Measurements from ENCODE around the gene RABGGTB.
"Not testable (repeated sequence)": the region's sequence is repeated elsewhere in the genome, so short reads cannot be mapped to it uniquely, and the experiment has no call there.

Gene RABGGTB

GRCh38 chr1:75785983-75786853 is at the start of gene RABGGTB:
RABGGTB (plus strand) TSS chr1:75786256; CDS start chr1:75786272, 16 bp downstream.
- DNase-seq (ENCODE audit: low read depth in 2 of 2, low spot score in 1 of 2): peak; percentile 78 to 87

- DNase-seq (ENCODE audit: low read depth in 2 of 2, low spot score in 1 of 2): no peak
Measured at GRCh38 chr1:75742047-75742625, 43.9 kb upstream of the RABGGTB start.

- DNase-seq (ENCODE audit: low read depth in 2 of 2, low spot score in 1 of 2): no peak
Measured at GRCh38 chr1:75745276-75745675, 40.8 kb upstream of the RABGGTB start.

- DNase-seq (ENCODE audit: low read depth in 2 of 2, low spot score in 1 of 2): not testable (repeated sequence)
Measured at GRCh38 chr1:75757210-75757609, 28.8 kb upstream of the RABGGTB start.

- DNase-seq (ENCODE audit: low read depth in 2 of 2, low spot score in 1 of 2): not testable (repeated sequence)
Measured at GRCh38 chr1:75758543-75758942, 27.5 kb upstream of the RABGGTB start.

- DNase-seq (ENCODE audit: low read depth in 2 of 2, low spot score in 1 of 2): no peak
Measured at GRCh38 chr1:75764057-75764655, 21.9 kb upstream of the RABGGTB start.

GRCh38 chr1:75765697-75766355 is 20.2 kb upstream of the RABGGTB start:
- DNase-seq (ENCODE audit: low read depth in 2 of 2, low spot score in 1 of 2): no peak

GRCh38 chr1:75768016-75768415 is 18.0 kb upstream of the RABGGTB start:
- no peak for DNase-seq (ENCODE audit: low read depth in 2 of 2, low spot score in 1 of 2)

- no peak for DNase-seq (ENCODE audit: low read depth in 2 of 2, low spot score in 1 of 2)
Measured at GRCh38 chr1:75770761-75771160, 15.3 kb upstream of the RABGGTB start.

GRCh38 chr1:75771978-75772377 is 14.1 kb upstream of the RABGGTB start:
- DNase-seq (ENCODE audit: low read depth in 2 of 2, low spot score in 1 of 2): no peak

GRCh38 chr1:75777812-75778211 is 8.2 kb upstream of the RABGGTB start:
- DNase-seq (ENCODE audit: low read depth in 2 of 2, low spot score in 1 of 2): not testable (repeated sequence)

GRCh38 chr1:75778694-75779093 is 7.4 kb upstream of the RABGGTB start:
- not testable (repeated sequence) for DNase-seq (ENCODE audit: low read depth in 2 of 2, low spot score in 1 of 2)

GRCh38 chr1:75780183-75780582 is 5.9 kb upstream of the RABGGTB start:
- DNase-seq (ENCODE audit: low read depth in 2 of 2, low spot score in 1 of 2): not testable (repeated sequence)

GRCh38 chr1:75783920-75784319 is 2.1 kb upstream of the RABGGTB start:
- DNase-seq (ENCODE audit: low read depth in 2 of 2, low spot score in 1 of 2): not testable (repeated sequence)

GRCh38 chr1:75785320-75785982 is 605 bp upstream of the RABGGTB start:
- DNase-seq (ENCODE audit: low read depth in 2 of 2, low spot score in 1 of 2): no peak

GRCh38 chr1:75786901-75787493 is 941 bp downstream of the RABGGTB start:
- DNase-seq (ENCODE audit: low read depth in 2 of 2, low spot score in 1 of 2): no peak

GRCh38 chr1:75787524-75787923 is 1.5 kb downstream of the RABGGTB start:
- no peak for DNase-seq (ENCODE audit: low read depth in 2 of 2, low spot score in 1 of 2)

GRCh38 chr1:75789988-75790387 is 3.9 kb downstream of the RABGGTB start:
- no peak for DNase-seq (ENCODE audit: low read depth in 2 of 2, low spot score in 1 of 2)

- DNase-seq (ENCODE audit: low read depth in 2 of 2, low spot score in 1 of 2): no peak
Measured at GRCh38 chr1:75791022-75791421, 5.0 kb downstream of the RABGGTB start.

GRCh38 chr1:75792091-75792490 is 6.0 kb downstream of the RABGGTB start:
- no peak for DNase-seq (ENCODE audit: low read depth in 2 of 2, low spot score in 1 of 2)

- no peak for DNase-seq (ENCODE audit: low read depth in 2 of 2, low spot score in 1 of 2)
Measured at GRCh38 chr1:75794382-75794781, 8.3 kb downstream of the RABGGTB start.

Data from stimulated activated CD8-positive, alpha-beta memory T cell treated with anti-CD3 and anti-CD28 coated beads, Interleukin-4, amount 100 ng/mL, for 1 hour (primary cell).